ENCODE measurements around the gene SAYSD1. TPM values are rescaled to one million over a fixed set of nuclear protein-coding genes. Genes with fewer than 3 reads are reported as not detected.

The SAYSD1 gene, protein sequence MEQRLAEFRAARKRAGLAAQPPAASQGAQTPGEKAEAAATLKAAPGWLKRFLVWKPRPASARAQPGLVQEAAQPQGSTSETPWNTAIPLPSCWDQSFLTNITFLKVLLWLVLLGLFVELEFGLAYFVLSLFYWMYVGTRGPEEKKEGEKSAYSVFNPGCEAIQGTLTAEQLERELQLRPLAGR
- 12.5 and 17.1 TPM in 2 replicates for total RNA-seq

DNA sequence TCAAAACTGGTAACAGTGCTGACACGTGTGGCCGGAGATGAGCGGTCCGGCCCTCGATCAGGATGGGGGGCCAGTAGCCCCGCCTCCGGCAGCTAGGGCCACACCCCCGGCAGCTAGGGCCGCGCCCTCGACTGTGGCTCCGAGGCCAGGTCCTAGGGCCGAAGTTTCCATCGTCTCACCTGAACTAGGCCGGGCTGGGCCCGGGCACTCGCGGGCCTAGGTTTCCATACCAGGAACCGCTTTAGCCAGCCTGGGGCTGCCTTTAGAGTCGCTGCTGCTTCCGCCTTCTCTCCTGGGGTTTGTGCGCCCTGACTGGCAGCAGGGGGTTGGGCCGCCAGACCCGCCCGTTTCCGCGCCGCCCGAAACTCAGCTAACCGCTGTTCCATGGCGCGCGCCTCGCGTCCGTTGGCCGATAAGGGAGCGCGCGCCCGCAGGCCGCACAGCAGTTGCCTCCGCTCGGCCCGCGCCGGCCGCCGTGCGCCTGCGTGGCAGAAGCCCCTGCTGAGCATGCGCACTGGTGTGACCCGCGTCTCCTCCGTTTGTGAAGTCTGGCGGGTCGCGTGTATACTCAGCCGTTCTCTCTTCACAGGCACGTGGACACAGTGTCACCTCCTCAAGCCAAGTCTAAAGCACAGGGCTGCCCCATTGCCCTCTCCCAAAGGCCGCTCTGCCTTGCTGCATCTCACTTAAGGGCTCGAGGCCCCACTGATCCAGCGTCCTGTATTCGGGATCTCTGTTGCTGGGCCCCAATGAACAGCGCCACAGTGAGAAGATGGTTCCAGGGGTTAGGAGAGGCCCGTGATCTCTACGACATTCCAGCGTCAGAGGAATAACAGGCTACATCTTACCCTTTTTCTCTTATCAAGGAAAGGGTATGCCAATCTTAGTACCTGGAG lies at the start of gene SAYSD1:
SAYSD1 (minus strand) TSS at position 483 of the 896 bp plus-strand sequence; CDS start at position 386, 97 bp downstream.

Other genes with a start within 250 kb of the SAYSD1 start
- not detected in 2 replicates for gene GLP1R, start 66.4 kb downstream of the SAYSD1 start, total RNA-seq
- not detected in 2 replicates for gene KCNK5, start 114.3 kb upstream of the SAYSD1 start, total RNA-seq
- not detected in 2 replicates for gene KCNK17, start 199.2 kb upstream of the SAYSD1 start, total RNA-seq
- gene KCNK16, start 207.5 kb upstream of the SAYSD1 start, total RNA-seq: not detected in 2 replicates

All from cardiac atrium fibroblast (primary cell).